Neutrophil (primary cell): Measurements from ENCODE around the gene RSPH9.

Source experiments
- H3K27ac ChIP-seq: fragments of 200-600 bp; sonication (generic); 2 replicates; pipeline ENCODE4 v1.5.1; 2016; ENCODE audit warnings: mild to moderate bottlenecking, moderate library complexity
- H3K27me3 ChIP-seq: fragments of 200-600 bp; sonication (generic); 2 replicates; pipeline ENCODE4 v1.6.0; 2016; ENCODE audit warnings: mild to moderate bottlenecking
- H3K36me3 ChIP-seq: fragments of 200-600 bp; sonication (generic); 2 replicates; pipeline ENCODE4 v1.5.1; 2017
- H3K4me1 ChIP-seq, 2 experiments: fragments of 200-600 bp in 1 of 2; sonication (generic) in 1 of 2; 1 replicate in 1 of 2; 2 replicates in 1 of 2; pipeline versions ENCODE4 v1.5.1 to v1.6.1; 2013 to 2016; ENCODE audit warnings: low read depth in 1 of 2, low read length in 1 of 2, mild to moderate bottlenecking in 1 of 2, moderate library complexity in 1 of 2; ENCODE audit not compliant: control insufficient read depth in 1 of 2, insufficient read depth in 1 of 2
- H3K4me3 ChIP-seq, 2 experiments: fragments of 200-600 bp in 1 of 2; sonication (generic) in 1 of 2; 1 replicate in 1 of 2; 2 replicates in 1 of 2; pipeline ENCODE4 v1.5.1; 2013 to 2016; ENCODE audit warnings: low read depth in 1 of 2, low read length in 1 of 2, mild to moderate bottlenecking in 1 of 2, moderate library complexity in 1 of 2
- H3K9me3 ChIP-seq: fragments of 200-600 bp; sonication (generic); 2 replicates; pipeline ENCODE4 v1.5.1; 2016
- CTCF ChIP-seq: fragments of 200-600 bp; sonication (generic); IDR thresholded peaks from 2 replicates; pipeline ENCODE4 v1.5.1; 2016; ENCODE audit warnings: antibody characterized with exemption

RSPH9 gene

DNA sequence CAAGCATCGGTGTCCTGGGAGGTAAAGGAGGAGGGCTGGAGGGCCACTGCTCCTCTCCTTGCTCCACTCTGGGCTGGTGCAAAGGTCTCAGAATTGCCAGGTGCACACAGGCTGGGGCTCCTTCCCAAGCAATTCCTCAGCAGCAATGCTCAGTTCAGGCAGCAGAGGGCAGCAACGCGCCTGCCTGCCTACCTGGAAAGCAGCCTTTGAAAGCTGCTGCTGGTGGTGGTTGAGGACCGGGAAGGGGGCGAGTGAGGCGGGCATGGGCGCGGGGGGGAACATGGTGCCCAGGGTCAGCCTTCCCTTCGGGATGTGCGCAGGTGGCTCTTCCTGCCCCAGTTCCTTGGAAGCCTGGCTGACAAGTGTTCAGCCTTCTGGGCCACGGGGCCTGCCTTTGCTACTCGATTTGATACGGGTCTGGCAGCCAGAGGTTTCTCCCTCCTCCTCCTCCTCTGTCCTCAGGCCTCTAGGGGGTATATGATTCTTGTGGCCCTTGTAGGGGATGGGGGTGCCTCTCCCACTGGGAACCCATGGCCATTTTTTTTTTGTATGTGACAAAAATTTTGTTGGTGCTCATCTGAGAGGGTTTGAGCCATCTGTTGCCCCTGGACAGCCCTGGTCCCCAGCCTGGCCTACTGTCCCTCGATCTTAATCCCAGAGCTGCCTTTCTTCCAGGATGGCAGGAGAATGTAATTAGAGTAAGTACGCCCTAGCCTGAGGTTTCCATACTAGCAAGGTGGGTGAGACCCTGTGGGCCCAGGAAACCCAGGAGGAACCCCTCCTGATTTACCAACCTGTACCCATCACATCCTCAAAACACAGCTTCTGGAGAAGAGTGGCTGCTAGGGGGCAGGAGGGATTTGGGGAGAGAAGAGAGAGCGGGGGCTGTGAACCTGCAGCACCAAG lies 22.7 kb downstream of the RSPH9 start:
- TF ChIP-seq CTCF = peak; percentile 93
- peaks cover 38% of the 10 kb centered on the region for H3K36me3 ChIP-seq
- H3K4me1 ChIP-seq = peaks cover 12 to 13% of the 10 kb centered on the region in 2 experiments
- H3K9me3 ChIP-seq = no peaks in the 10 kb centered on the region
- peaks cover 20% of the 10 kb centered on the region for H3K27me3 ChIP-seq
- no peak overlapping the region for H3K4me3 ChIP-seq
- H3K27ac ChIP-seq = no peak overlapping the region

GRCh38 chr6:43668151-43669028 lies 23.6 kb downstream of the RSPH9 start:
- H3K27ac ChIP-seq = no peak overlapping the region
- no peak for TF ChIP-seq CTCF

DNA sequence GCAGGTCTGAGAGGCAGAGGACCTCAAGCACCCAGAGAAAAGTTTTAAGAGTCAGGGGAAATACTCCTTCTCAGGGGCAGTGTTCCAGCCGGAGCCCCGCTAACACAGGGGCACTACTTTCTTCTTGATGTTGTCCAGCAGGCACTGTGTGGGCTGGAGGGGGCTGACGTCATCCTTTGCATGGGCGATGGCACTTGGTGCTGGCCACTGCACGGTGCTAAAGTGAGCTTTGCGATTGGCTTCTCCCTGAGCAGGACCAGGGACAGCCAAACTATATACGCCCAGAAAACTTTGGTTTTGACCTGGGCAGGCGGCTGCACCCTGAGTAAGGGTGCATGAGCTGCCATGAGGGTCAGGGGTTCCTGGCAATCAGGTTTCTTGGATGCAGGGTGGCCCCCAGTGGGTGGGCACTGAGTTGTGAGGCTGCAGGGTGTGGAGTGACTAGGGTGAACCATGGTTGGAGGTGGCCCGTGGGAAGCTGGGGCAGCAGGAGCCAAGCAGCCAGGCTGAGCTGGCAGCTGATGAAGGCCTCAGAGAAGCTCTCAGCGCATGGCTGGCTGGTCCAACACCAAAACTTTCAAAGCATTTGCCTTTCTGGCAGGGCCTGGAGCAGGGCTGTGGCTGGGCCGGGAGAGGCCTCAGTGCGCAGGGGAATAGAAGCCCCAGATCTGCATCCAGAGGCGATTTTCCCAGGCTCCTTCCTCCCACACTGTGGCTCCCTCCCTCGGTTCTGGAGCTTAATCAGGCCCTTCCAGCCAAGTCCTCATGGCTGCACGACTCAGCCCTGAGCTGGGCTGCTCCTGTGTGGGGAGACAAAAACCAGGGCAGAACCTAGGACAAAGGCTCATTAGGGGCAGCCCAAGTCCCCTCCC lies 24.4 kb downstream of the RSPH9 start:
- no peak for TF ChIP-seq CTCF
- peaks cover 55% of the 10 kb centered on the region for H3K36me3 ChIP-seq
- no peak overlapping the region for H3K4me3 ChIP-seq
- peaks cover 20% of the 10 kb centered on the region in 2 experiments for H3K4me1 ChIP-seq
- no peaks in the 10 kb centered on the region for H3K9me3 ChIP-seq
- H3K27me3 ChIP-seq = peaks cover 20% of the 10 kb centered on the region
- H3K27ac ChIP-seq = no peak overlapping the region

More at GRCh38 chr6:43668151-43669028, 23.6 kb downstream of the RSPH9 start:
- Histone ChIP-seq H3K4me3 (no peak overlapping the region), H3K27me3 (peaks cover 20% of the 10 kb centered on the region), H3K9me3 (no peaks in the 10 kb centered on the region), H3K4me1 (peaks cover 20% of the 10 kb centered on the region in 2 experiments), H3K36me3 (peaks cover 46% of the 10 kb centered on the region)

- Histone ChIP-seq H3K36me3 (peaks cover 63% of the 10 kb centered on the region), H3K27ac (no peak overlapping the region), H3K4me3 (no peak overlapping the region), H3K9me3 (no peaks in the 10 kb centered on the region), H3K4me1 (peaks cover 20% of the 10 kb centered on the region in 2 experiments), H3K27me3 (peaks cover 20% of the 10 kb centered on the region)
- TF ChIP-seq CTCF = no peak
Observed at GRCh38 chr6:43669922-43670622, 25.2 kb downstream of the RSPH9 start.
